Tibial nerve (tissue), 3 donors: ENCODE measurements around the gene PCED1A.

Experiments
- POLR2A ChIP-seq, 2 donors: fragments of 450-650 bp; IDR thresholded peaks; one replicate each; pipeline ENCODE4 v1.6.1; 2017; ENCODE audit warnings: antibody characterized with exemption in 2 of 2, mild to moderate bottlenecking in 2 of 2, moderate library complexity in 2 of 2
- TF ChIP-seq, protein P1 (sequence below), 5 experiments: fragments of 200-600 bp in 3 of 5; fragments of 450-650 bp in 2 of 5; sonication (generic) in 3 of 5; IDR thresholded peaks; one replicate each; pipeline ENCODE4 v1.5.1; 2016 to 2019; ENCODE audit warnings: antibody characterized with exemption in 5 of 5, mild to moderate bottlenecking in 3 of 5, moderate library complexity in 2 of 5

DNA sequence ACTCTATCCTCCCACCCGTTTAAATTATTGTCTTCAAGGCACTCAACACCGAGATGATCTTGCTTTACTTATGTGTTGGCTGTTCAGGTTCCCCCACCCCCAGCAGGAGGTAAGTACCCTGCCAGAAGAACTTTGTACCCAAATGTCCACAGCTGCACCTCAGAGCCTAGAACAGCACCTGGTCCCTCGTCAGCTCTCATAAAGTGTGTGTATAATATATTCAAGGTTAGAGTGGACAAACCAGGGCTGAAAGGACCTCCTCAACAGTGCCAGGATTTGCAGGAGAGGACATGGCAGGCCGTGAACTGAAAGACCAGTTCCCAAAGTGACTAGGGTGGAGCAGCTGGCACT lies 34.1 kb downstream of the PCED1A start:
- TF ChIP-seq, protein P1, sequence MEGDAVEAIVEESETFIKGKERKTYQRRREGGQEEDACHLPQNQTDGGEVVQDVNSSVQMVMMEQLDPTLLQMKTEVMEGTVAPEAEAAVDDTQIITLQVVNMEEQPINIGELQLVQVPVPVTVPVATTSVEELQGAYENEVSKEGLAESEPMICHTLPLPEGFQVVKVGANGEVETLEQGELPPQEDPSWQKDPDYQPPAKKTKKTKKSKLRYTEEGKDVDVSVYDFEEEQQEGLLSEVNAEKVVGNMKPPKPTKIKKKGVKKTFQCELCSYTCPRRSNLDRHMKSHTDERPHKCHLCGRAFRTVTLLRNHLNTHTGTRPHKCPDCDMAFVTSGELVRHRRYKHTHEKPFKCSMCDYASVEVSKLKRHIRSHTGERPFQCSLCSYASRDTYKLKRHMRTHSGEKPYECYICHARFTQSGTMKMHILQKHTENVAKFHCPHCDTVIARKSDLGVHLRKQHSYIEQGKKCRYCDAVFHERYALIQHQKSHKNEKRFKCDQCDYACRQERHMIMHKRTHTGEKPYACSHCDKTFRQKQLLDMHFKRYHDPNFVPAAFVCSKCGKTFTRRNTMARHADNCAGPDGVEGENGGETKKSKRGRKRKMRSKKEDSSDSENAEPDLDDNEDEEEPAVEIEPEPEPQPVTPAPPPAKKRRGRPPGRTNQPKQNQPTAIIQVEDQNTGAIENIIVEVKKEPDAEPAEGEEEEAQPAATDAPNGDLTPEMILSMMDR (IDR thresholded peaks at IDR 0.05): no peak
- no peak for TF ChIP-seq POLR2A (IDR thresholded peaks at IDR 0.05)
